Measurements from ENCODE around the gene PARD3. TPM values are rescaled to one million over a fixed set of nuclear protein-coding genes. Genes with fewer than 3 reads are reported as not detected.

PARD3 gene
- total RNA-seq, 1 donor from 2014 or later = 76.4 TPM

GRCh38 chr10:34232481-34232880 is 582.6 kb downstream of the PARD3 start:
- Histone ChIP-seq H3K27me3 (ENCODE audit: control insufficient read depth, insufficient read depth, low read length) (no peaks in the 10 kb centered on the region), H3K36me3 (ENCODE audit: control insufficient read depth, insufficient read depth, low read length) (no peaks in the 10 kb centered on the region), H3K4me3 (ENCODE audit: low read depth, low read length) (no peak overlapping the region)
- no peak for TF ChIP-seq CTCF (IDR thresholded peaks at IDR 0.05; ENCODE audit: insufficient read depth, low read length, poor library complexity, severe bottlenecking)
- DNase-seq (ENCODE audit: low read depth) = no peak

- Histone ChIP-seq H3K4me3 (ENCODE audit: low read depth, low read length) (no peak overlapping the region), H3K36me3 (ENCODE audit: control insufficient read depth, insufficient read depth, low read length) (no peaks in the 10 kb centered on the region), H3K27me3 (ENCODE audit: control insufficient read depth, insufficient read depth, low read length) (no peaks in the 10 kb centered on the region)
- no peak for DNase-seq (ENCODE audit: low read depth)
- TF ChIP-seq CTCF (IDR thresholded peaks at IDR 0.05; ENCODE audit: insufficient read depth, low read length, poor library complexity, severe bottlenecking) = no peak
Observed at GRCh38 chr10:34231441-34232180, 583.5 kb downstream of the PARD3 start.

- no peak for TF ChIP-seq CTCF (IDR thresholded peaks at IDR 0.05; ENCODE audit: insufficient read depth, low read length, poor library complexity, severe bottlenecking)
- no peak for DNase-seq (ENCODE audit: low read depth)
- Histone ChIP-seq H3K27me3 (ENCODE audit: control insufficient read depth, insufficient read depth, low read length) (no peaks in the 10 kb centered on the region), H3K36me3 (ENCODE audit: control insufficient read depth, insufficient read depth, low read length) (no peaks in the 10 kb centered on the region), H3K4me3 (ENCODE audit: low read depth, low read length) (no peak overlapping the region)
Observed at GRCh38 chr10:34229917-34230316, 585.2 kb downstream of the PARD3 start.

GRCh38 chr10:34228066-34228465 is 587.0 kb downstream of the PARD3 start:
- TF ChIP-seq CTCF (IDR thresholded peaks at IDR 0.05; ENCODE audit: insufficient read depth, low read length, poor library complexity, severe bottlenecking) = no peak
- no peaks in the 10 kb centered on the region for H3K36me3 ChIP-seq (ENCODE audit: control insufficient read depth, insufficient read depth, low read length)
- no peak overlapping the region for H3K4me3 ChIP-seq (ENCODE audit: low read depth, low read length)
- no peaks in the 10 kb centered on the region for H3K27me3 ChIP-seq (ENCODE audit: control insufficient read depth, insufficient read depth, low read length)
- no peak for DNase-seq (ENCODE audit: low read depth)

GRCh38 chr10:34224639-34225038 is 590.5 kb downstream of the PARD3 start:
- H3K27me3 ChIP-seq (ENCODE audit: control insufficient read depth, insufficient read depth, low read length) = no peaks in the 10 kb centered on the region
- H3K4me3 ChIP-seq (ENCODE audit: low read depth, low read length) = no peak overlapping the region
- no peak for DNase-seq (ENCODE audit: low read depth)
- H3K36me3 ChIP-seq (ENCODE audit: control insufficient read depth, insufficient read depth, low read length) = no peaks in the 10 kb centered on the region
- no peak for TF ChIP-seq CTCF (IDR thresholded peaks at IDR 0.05; ENCODE audit: insufficient read depth, low read length, poor library complexity, severe bottlenecking)

GRCh38 chr10:34223658-34224057 is 591.4 kb downstream of the PARD3 start:
- DNase-seq (ENCODE audit: low read depth) = no peak
- no peaks in the 10 kb centered on the region for H3K27me3 ChIP-seq (ENCODE audit: control insufficient read depth, insufficient read depth, low read length)
- TF ChIP-seq CTCF (IDR thresholded peaks at IDR 0.05; ENCODE audit: insufficient read depth, low read length, poor library complexity, severe bottlenecking) = no peak
- no peaks in the 10 kb centered on the region for H3K36me3 ChIP-seq (ENCODE audit: control insufficient read depth, insufficient read depth, low read length)
- no peak overlapping the region for H3K4me3 ChIP-seq (ENCODE audit: low read depth, low read length)

Data from kidney epithelial cell (primary cell).